Measurements from ENCODE around the gene ZFAND2B. TPM values are rescaled to one million over a fixed set of nuclear protein-coding genes. Genes with fewer than 3 reads are reported as not detected.
A peak's percentile ranks its signal among the peaks of the same experiment; 100 is the strongest.

Gene ZFAND2B
- total and polyA plus RNA-seq, 10 donors = 39.4 to 77.7 (median 52.4) TPM

DNA sequence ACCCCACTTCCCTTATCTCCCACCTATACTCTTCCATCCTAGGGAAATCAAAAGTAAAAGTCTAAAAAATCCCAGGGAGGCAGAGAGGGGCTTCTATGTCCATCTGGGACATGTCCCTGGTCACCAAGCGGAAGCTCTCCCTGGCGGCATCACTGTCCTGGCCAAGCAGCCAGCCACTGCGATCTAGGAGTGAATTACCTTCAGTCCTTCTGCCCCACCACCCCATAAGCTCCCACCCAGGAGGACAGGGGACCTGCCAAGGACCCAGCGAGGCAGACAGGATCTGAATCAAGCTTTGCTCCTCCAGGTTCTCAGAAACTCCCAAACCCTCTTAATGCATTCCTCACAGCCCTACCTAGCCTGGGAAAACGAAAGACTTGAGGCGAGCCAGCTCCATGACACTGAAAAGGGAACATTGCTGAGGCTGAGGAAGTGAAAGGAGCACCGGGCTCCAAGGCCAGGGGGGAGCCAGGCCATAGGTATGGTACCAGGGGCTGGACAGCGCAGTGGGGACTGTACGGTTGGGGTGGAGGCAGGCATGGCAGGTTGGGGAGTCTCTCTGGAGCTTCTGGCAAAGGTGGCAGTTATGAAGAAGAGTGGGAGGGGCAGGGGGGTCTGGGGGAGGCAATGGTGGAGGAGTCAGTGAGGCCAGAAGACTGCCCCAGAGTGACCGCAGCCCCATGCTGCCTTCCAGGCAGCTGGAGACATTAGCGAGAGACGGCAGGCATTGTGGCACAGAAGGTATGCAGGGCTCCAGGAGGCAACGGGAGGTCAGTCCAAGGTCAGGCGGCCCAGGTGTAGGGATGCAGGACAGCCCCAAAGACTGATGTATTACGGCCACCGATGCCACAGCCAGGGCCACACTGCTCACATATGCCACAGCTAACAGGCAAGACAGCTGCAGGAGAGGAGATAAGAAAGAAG is 34.1 kb upstream of the ZFAND2B start:
- peaks cover 19 to 77% (median 34%) of the 10 kb centered on the region in 6 donors for H3K4me1 ChIP-seq
- H3K36me3 ChIP-seq = peaks cover 0 to 50% (median 35%) of the 10 kb centered on the region in 6 donors
- intact Hi-C loops (cut with DNase I; ENCODE audit: low total_unique reads) = loop anchor here (5.0 kb wide), 1 partner anchor 35 kb away; the partner anchor contains the start of gene ZFAND2B
- DNase-seq = no peak
- WGBS, 5 donors = 84 to 93% (median 87%) methylated on average over 15 to 16 of the region's 16 CpGs
- TF ChIP-seq POLR2AphosphoS5 (IDR thresholded peaks at IDR 0.05) = peak in 1 of 3 donors; percentile 20
- TF ChIP-seq POLR2A (IDR thresholded peaks at IDR 0.05) = no peak
- H3K9me3 ChIP-seq = no peaks in the 10 kb centered on the region
- peak overlapping the region in 3 of 8 donors; percentile 58 to 74 (median 70) for H3K27ac ChIP-seq
- no peaks in the 10 kb centered on the region for H3K27me3 ChIP-seq (replicated peaks in 1 of 7)
- H3K4me3 ChIP-seq = no peak overlapping the region

DNA sequence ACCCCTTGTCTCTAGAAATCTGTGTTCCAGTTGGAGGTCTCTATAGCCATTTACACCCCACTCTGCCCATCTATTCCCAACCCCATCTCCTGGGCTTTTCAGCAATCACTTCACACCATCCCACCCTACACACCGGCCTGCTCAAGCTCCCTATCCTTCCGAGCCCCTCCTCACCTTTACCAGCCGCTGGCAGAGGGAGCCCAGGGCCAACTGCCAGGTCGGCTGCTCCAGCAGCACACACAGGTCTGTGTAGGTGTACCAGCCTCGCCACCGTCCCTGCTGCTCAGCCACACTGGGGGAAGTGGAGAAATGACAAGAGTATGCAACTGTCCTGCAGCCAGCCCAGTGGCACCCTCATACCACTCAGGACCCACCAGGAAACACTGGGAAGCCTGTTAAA is 33.4 kb upstream of the ZFAND2B start:
- peaks cover 0 to 50% (median 35%) of the 10 kb centered on the region in 6 donors for H3K36me3 ChIP-seq
- intact Hi-C loops (cut with DNase I; ENCODE audit: low total_unique reads) = loop anchor here (5.0 kb wide), 1 partner anchor 34 kb away; the partner anchor contains the start of gene ZFAND2B
- no peak overlapping the region for H3K4me3 ChIP-seq
- TF ChIP-seq, protein P1, sequence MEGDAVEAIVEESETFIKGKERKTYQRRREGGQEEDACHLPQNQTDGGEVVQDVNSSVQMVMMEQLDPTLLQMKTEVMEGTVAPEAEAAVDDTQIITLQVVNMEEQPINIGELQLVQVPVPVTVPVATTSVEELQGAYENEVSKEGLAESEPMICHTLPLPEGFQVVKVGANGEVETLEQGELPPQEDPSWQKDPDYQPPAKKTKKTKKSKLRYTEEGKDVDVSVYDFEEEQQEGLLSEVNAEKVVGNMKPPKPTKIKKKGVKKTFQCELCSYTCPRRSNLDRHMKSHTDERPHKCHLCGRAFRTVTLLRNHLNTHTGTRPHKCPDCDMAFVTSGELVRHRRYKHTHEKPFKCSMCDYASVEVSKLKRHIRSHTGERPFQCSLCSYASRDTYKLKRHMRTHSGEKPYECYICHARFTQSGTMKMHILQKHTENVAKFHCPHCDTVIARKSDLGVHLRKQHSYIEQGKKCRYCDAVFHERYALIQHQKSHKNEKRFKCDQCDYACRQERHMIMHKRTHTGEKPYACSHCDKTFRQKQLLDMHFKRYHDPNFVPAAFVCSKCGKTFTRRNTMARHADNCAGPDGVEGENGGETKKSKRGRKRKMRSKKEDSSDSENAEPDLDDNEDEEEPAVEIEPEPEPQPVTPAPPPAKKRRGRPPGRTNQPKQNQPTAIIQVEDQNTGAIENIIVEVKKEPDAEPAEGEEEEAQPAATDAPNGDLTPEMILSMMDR (IDR thresholded peaks at IDR 0.05 in 8 of 11, conservative IDR thresholded peaks at IDR 0.05 in 3 of 11) = no peak
- no peak for TF ChIP-seq POLR2AphosphoS5 (IDR thresholded peaks at IDR 0.05)
- 91 to 97% (median 94%) methylated on average over 6 of the region's 6 CpGs for WGBS, 5 donors
- H3K4me1 ChIP-seq = peaks cover 19 to 77% (median 34%) of the 10 kb centered on the region in 6 donors
- no peaks in the 10 kb centered on the region for H3K9me3 ChIP-seq
- H3K27me3 ChIP-seq (replicated peaks in 1 of 7) = no peaks in the 10 kb centered on the region
- DNase-seq = no peak
- H3K27ac ChIP-seq = peak overlapping the region in 1 of 8 donors; percentile 74

DNA sequence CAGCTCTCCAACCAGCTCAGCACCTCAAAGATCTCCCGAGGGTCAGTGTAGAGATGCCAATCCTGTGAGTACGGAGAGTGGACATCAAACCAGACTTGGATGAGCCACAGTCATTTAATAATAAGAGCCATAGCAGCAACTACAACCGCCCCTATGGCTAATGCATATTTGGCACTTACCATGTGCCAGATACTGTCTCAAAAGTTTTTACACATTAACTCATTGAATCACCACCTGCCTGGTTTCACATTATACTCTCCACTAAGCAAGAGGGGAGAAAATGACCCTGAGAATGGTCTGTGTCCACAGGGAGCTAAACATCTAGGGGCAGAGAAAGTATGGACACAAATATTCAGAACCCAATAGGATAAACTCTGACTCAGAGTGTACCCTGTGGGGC is 32.4 kb upstream of the ZFAND2B start:
- TF ChIP-seq POLR2A (IDR thresholded peaks at IDR 0.05) (no peak), POLR2AphosphoS5 (IDR thresholded peaks at IDR 0.05) (no peak)
- TF ChIP-seq, protein P1 (IDR thresholded peaks at IDR 0.05 in 8 of 11, conservative IDR thresholded peaks at IDR 0.05 in 3 of 11) = no peak
- H3K9me3 ChIP-seq = no peaks in the 10 kb centered on the region
- no peak overlapping the region for H3K27ac ChIP-seq
- H3K4me3 ChIP-seq = no peak overlapping the region
- peaks cover 23 to 76% (median 41%) of the 10 kb centered on the region in 6 donors for H3K4me1 ChIP-seq
- H3K36me3 ChIP-seq = peaks cover 0 to 50% (median 35%) of the 10 kb centered on the region in 6 donors
- no peak for DNase-seq
- no peaks in the 10 kb centered on the region for H3K27me3 ChIP-seq (replicated peaks in 1 of 7)
- WGBS, 5 donors = 89 to 100% (median 96%) methylated on average over 3 of the region's 3 CpGs
- intact Hi-C loops (cut with DNase I; ENCODE audit: low total_unique reads) = loop anchor here (5.0 kb wide), 1 partner anchor 33 kb away; the partner anchor contains the start of gene ZFAND2B

DNA sequence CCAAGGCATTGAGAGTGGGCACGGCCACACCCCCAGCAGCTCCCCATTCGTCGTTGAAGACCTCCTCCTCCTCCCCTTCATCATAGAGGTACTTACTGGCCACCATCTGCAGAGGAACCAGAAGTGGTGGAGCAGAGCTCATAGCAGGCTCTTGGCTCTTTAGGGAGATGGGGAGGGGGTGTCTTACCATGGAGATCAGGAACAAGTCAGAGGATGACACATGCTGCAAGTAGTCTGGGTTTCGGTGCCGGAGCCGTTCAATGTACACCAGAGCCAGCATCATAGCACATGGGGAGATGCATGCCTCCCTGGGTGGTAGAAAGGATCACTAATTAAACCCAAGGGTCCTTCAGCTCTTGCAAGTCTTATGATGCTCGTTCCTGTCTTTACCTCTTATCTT is 31.8 kb upstream of the ZFAND2B start:
- TF ChIP-seq POLR2AphosphoS5 (IDR thresholded peaks at IDR 0.05) (no peak), POLR2A (IDR thresholded peaks at IDR 0.05) (no peak)
- TF ChIP-seq, protein P1 (IDR thresholded peaks at IDR 0.05 in 8 of 11, conservative IDR thresholded peaks at IDR 0.05 in 3 of 11) = no peak
- Histone ChIP-seq H3K4me1 (peaks cover 27 to 83% (median 48%) of the 10 kb centered on the region in 6 donors), H3K9me3 (no peaks in the 10 kb centered on the region), H3K27me3 (replicated peaks in 1 of 7) (no peaks in the 10 kb centered on the region), H3K36me3 (peaks cover 0 to 55% (median 40%) of the 10 kb centered on the region in 6 donors), H3K27ac (peak overlapping the region in 1 of 8 donors; percentile 48), H3K4me3 (no peak overlapping the region)
- 90 to 95% (median 91%) methylated on average over 7 of the region's 7 CpGs for WGBS, 5 donors
- intact Hi-C loops (cut with DNase I; ENCODE audit: low total_unique reads) = loop anchor here (5.0 kb wide), 1 partner anchor 32 kb away; the partner anchor contains the start of gene ZFAND2B
- no peak for DNase-seq

Data from spleen (tissue), 11 donors.